Peyer's patch (tissue), 4 donors: ENCODE measurements around the gene TUBA1C.

Source experiments
- CTCF ChIP-seq, 6 experiments: fragments of 450-650 bp in 4 of 6; fragments of 200-600 bp in 2 of 6; sonication (generic) in 1 of 6; IDR thresholded peaks; one replicate each; pipeline ENCODE4 v1.5.1; 2017 to 2019; ENCODE audit warnings: antibody characterized with exemption in 6 of 6, mild to moderate bottlenecking in 3 of 6, moderate library complexity in 1 of 6
- POLR2A ChIP-seq, 2 donors: fragments of 450-650 bp; IDR thresholded peaks; one replicate each; pipeline ENCODE4 v1.5.1; 2017; ENCODE audit warnings: antibody characterized with exemption in 2 of 2, mild to moderate bottlenecking in 2 of 2, moderate library complexity in 2 of 2

- TF ChIP-seq CTCF (IDR thresholded peaks at IDR 0.05) (no peak), POLR2A (IDR thresholded peaks at IDR 0.05) (no peak)
Observed at GRCh38 chr12:49228653-49229052, 36.2 kb upstream of the TUBA1C start.
